ENCODE data around the gene EPC1. TPM values are rescaled to one million over a fixed set of nuclear protein-coding genes. Genes with fewer than 3 reads are reported as not detected.

Gene EPC1
- total and polyA plus RNA-seq, 10 of the 15 experiments (the other 5 are each of a cell fraction or from before 2014, with no cell fraction given), result 6.8 to 59.2 (median 19.4) TPM

GRCh38 chr10:32346134-32346550 lies 816 bp downstream of the EPC1 start:
- WGBS (ENCODE audit: insufficient coverage, insufficient replicate concordance, low lambda C conversion rate, missing lambda C conversion rate), result under 1% methylated on average over 30 of the region's 30 CpGs
- no TSS peak for BruUV-seq (replicated peaks)
- ATAC-seq (peak; percentile 87), FAIRE-seq (peak; percentile 81), DNase-seq (ENCODE audit: low read depth, low spot score) (peak; percentile 82)
- no peaks in the 10 kb centered on the region for H3K27me3 ChIP-seq (replicated peaks in 1 of 2; ENCODE audit: control insufficient read depth in 2 of 2, insufficient read depth in 2 of 2, low read length in 1 of 2)
- intact Hi-C loops (cut with micrococcal nuclease; ENCODE audit: unreplicated experiment), result loop anchor here (1.0 to 10.0 kb wide), 4 partner anchors 28 to 291 kb away; partner anchors contain the start of gene KIF5B
- H3K9ac ChIP-seq (ENCODE audit: control insufficient read depth, insufficient read depth, low read length), result peak overlapping the region; percentile 100
- peaks cover 0 to 6% of the 10 kb centered on the region in 2 experiments; a peak in 1 of 4 replicates for H3K36me3 ChIP-seq (ENCODE audit: control insufficient read depth in 2 of 2, insufficient read depth in 2 of 2, low read length in 1 of 2)
- RAD21 ChIA-PET (ENCODE audit: unreplicated experiment), result interaction anchor here (0.7 to 4.4 kb wide), 16 partner anchors 10 to 141 kb away, joined by 3 to 30 read pairs (median 4); no protein-coding TSS in a partner anchor
- H3K4me2 ChIP-seq (ENCODE audit: control insufficient read depth, insufficient read depth), result peak overlapping the region; percentile 88; the same call in 1 of the 2 replicates
- H3K9me3 ChIP-seq (replicated peaks; ENCODE audit: control insufficient read depth, insufficient read depth, low read length), result no peaks in the 10 kb centered on the region
- peak overlapping the region; percentile 71 for H2AFZ ChIP-seq (ENCODE audit: control insufficient read depth, low read depth, low read length)
- SMC1A ChIA-PET (ENCODE audit: uncharacterized antibody, unreplicated experiment), result interaction anchor here (0.6 to 15.8 kb wide), 12 partner anchors 12 to 155 kb away, joined by 3 to 205 read pairs (median 4); no protein-coding TSS in a partner anchor
- POLR2A ChIA-PET, result interaction anchor here (0.7 to 1.7 kb wide), 6 partner anchors 9 to 945 kb away, joined by 3 to 8 read pairs (median 4); no protein-coding TSS in a partner anchor
- peaks cover 59% of the 10 kb centered on the region for H3K79me2 ChIP-seq (ENCODE audit: control insufficient read depth, insufficient read depth, low read length)
- peak overlapping the region; percentile 100 for H3K27ac ChIP-seq (ENCODE audit: control insufficient read depth, insufficient read depth)
- CTCF ChIA-PET, result interaction anchor here (0.6 to 5.9 kb wide), 21 partner anchors 9 to 663 kb away, joined by 3 to 79 read pairs (median 5); no protein-coding TSS in a partner anchor
- H4K20me1 ChIP-seq (ENCODE audit: control insufficient read depth, insufficient read depth), result no peaks in the 10 kb centered on the region
- peak overlapping the region; percentile 84 for H3K4me3 ChIP-seq
- peaks cover 4% of the 10 kb centered on the region; the same call in 1 of the 2 replicates for H3K4me1 ChIP-seq (ENCODE audit: control insufficient read depth, insufficient read depth, low read length)
- in situ Hi-C loops (cut with MboI), result loop anchor here (10.0 kb wide), 2 partner anchors 91 to 291 kb away; partner anchors contain the start of gene KIF5B
- peak; percentile 72 for TF ChIP-seq ZBTB11 (CRISPR knock-in tag; IDR thresholded peaks at IDR 0.05)
- 0 out of 2 replicates have a peak, but pooled peaks have one; percentile 5 for TF ChIP-seq PAX5 (IDR thresholded peaks at IDR 0.05; ENCODE audit: borderline replicate concordance, low read depth, low read length)
- TF ChIP-seq EED (IDR thresholded peaks at IDR 0.05; ENCODE audit: low read depth), result peak; percentile 69
- TF ChIP-seq SMAD1 (IDR thresholded peaks at IDR 0.05; ENCODE audit: low read depth, partially characterized antibody), result no peak
- peak; percentile 39; the same call in 1 of the 2 replicates for TF ChIP-seq MEF2A (IDR thresholded peaks at IDR 0.05; ENCODE audit: insufficient read depth, low read depth, low read length)
- TF ChIP-seq DPF2 (IDR thresholded peaks at IDR 0.05), result no peak; the same call in 1 of the 2 replicates
- no peak for TF ChIP-seq SP1 (IDR thresholded peaks at IDR 0.05; ENCODE audit: low read depth, low read length)
- TF ChIP-seq ZNF592 (IDR thresholded peaks at IDR 0.05), result peak; percentile 94
- peak; percentile 47; the same call in 1 of the 2 replicates for TF ChIP-seq CBX5 (IDR thresholded peaks at IDR 0.05; ENCODE audit: low read depth)
- peak; percentile 28; the same call in 1 of the 2 replicates for TF ChIP-seq GATAD2B (conservative IDR thresholded peaks at IDR 0.05; ENCODE audit: low read depth)
- peak; percentile 69 to 81 for TF ChIP-seq IKZF2 (IDR thresholded peaks at IDR 0.05)
- TF ChIP-seq NR2F1 (conservative IDR thresholded peaks at IDR 0.05), result 0 out of 2 replicates have a peak, but pooled peaks have one; percentile 33
- no peak for TF ChIP-seq KAT2A (conservative IDR thresholded peaks at IDR 0.05; ENCODE audit: control insufficient read depth, low read depth, low read length)

All from GM12878 (cell line).